GM12878 (cell line): ENCODE results near the gene SLC6A2. TPM values are rescaled to one million over a fixed set of nuclear protein-coding genes. Genes with fewer than 3 reads are reported as not detected.

ENCODE experiments used
- ATAC-seq: fragments of 200-7000 bp; cut with Tn5 transposase; 3 replicates; pipeline ENCODE4 v1.9.1; 2020; ENCODE audit warnings: mild to moderate bottlenecking, moderate library complexity
- BruUV-seq: library from RNA; stranded (reverse); fragments of 400-500 nt; replicated peaks from 2 replicates; lab custom pipeline; 2021; lab: Mats Ljungman, UMichigan
- CTCF ChIA-PET: fragments of 300-600 bp; sonication (Branson Sonifier 250); formaldehyde crosslinking; extraction: SDS; loops from one replicate; lab custom pipeline; 2021; ENCODE audit warnings: inconsistent platforms; lab: Yijun Ruan, JAX
- POLR2A ChIA-PET: fragments of 350-600 bp; formaldehyde crosslinking; extraction: SDS; loops from one replicate; lab custom pipeline; 2021; ENCODE audit warnings: inconsistent platforms; lab: Charles Lee
- RAD21 ChIA-PET: fragments of 300-600 bp; sonication (Branson Sonifier 250); formaldehyde crosslinking; loops from one replicate; lab custom pipeline; 2023; ENCODE audit warnings: antibody characterized with exemption; ENCODE audit not compliant: unreplicated experiment; lab: Charles Lee
- SMC1A ChIA-PET: fragments of 300-600 bp; sonication (Branson Sonifier 250); formaldehyde crosslinking; loops from one replicate; lab custom pipeline; 2023; ENCODE audit not compliant: unreplicated experiment, uncharacterized antibody; lab: Charles Lee
- DNase-seq: peaks from one replicate; pipeline ENCODE4 v3.0.0-alpha.2; 2011; ENCODE audit warnings: low read depth, low spot score
- FAIRE-seq: peaks from 3 replicates; lab custom pipeline; 2011; peaks lifted over from hg19 to GRCh38; lab: Jason Lieb, UNC
- H2AFZ ChIP-seq: 2 replicates; pipeline ENCODE4 v1.6.0; 2011; ENCODE audit warnings: low read depth, low read length, control low read depth; ENCODE audit not compliant: control insufficient read depth
- H3K27ac ChIP-seq: 2 replicates; pipeline ENCODE4 v1.5.1; 2011; ENCODE audit warnings: control low read depth; ENCODE audit not compliant: control insufficient read depth, insufficient read depth
- H3K27me3 ChIP-seq, 2 experiments: replicated peaks in 1 of 2; 2 replicates each; pipeline versions ENCODE4 v1.6.0 to v1.6.1; 2011; ENCODE audit warnings: low read length in 1 of 2; ENCODE audit not compliant: control insufficient read depth in 2 of 2, insufficient read depth in 2 of 2
- H3K36me3 ChIP-seq, 2 experiments: 2 replicates each; pipeline ENCODE4 v1.5.1; 2011; ENCODE audit warnings: low read length in 1 of 2; ENCODE audit not compliant: control insufficient read depth in 2 of 2, insufficient read depth in 2 of 2
- H3K4me1 ChIP-seq: 2 replicates; pipeline ENCODE4 v1.6.1; 2011; ENCODE audit warnings: mild to moderate bottlenecking, low read length, moderate library complexity, mixed read lengths; ENCODE audit not compliant: control insufficient read depth, insufficient read depth
- H3K4me2 ChIP-seq: 2 replicates; pipeline ENCODE4 v1.6.0; 2011; ENCODE audit warnings: control low read depth; ENCODE audit not compliant: control insufficient read depth, insufficient read depth
- H3K4me3 ChIP-seq: fragments of 200-600 bp; sonication (generic); 2 replicates; pipeline ENCODE4 v1.5.1; 2016
- H3K79me2 ChIP-seq: 2 replicates; pipeline ENCODE4 v1.6.0; 2011; ENCODE audit warnings: low read length; ENCODE audit not compliant: control insufficient read depth, insufficient read depth
- H3K9ac ChIP-seq: 2 replicates; pipeline ENCODE4 v1.8.0; 2011; ENCODE audit warnings: low read length, control low read depth, mixed read lengths; ENCODE audit not compliant: control insufficient read depth, insufficient read depth
- H3K9me3 ChIP-seq: replicated peaks from 3 replicates; pipeline ENCODE4 v1.5.1; 2011; ENCODE audit warnings: mild to moderate bottlenecking, low read length; ENCODE audit not compliant: control insufficient read depth, insufficient read depth
- H4K20me1 ChIP-seq: 2 replicates; pipeline ENCODE4 v1.6.0; 2011; ENCODE audit not compliant: control insufficient read depth, insufficient read depth
- BRCA1 ChIP-seq: IDR thresholded peaks from 2 replicates; pipeline ENCODE4 v1.6.1; 2011; ENCODE audit warnings: low read depth, low read length, improper control_type of control experiment
- CBX5 ChIP-seq: sonication (generic); IDR thresholded peaks from 2 replicates; pipeline ENCODE4 v1.6.1; 2016; ENCODE audit warnings: low read depth, moderate library complexity, mild to moderate bottlenecking, inconsistent platforms
- ESRRA ChIP-seq: IDR thresholded peaks from 2 replicates; pipeline ENCODE4 v1.6.1; 2012; ENCODE audit warnings: mild to moderate bottlenecking, low read length, improper control_type of control experiment
- HDGF ChIP-seq: fragments of 450-650 bp; IDR thresholded peaks from 2 replicates; pipeline ENCODE4 v1.6.1; 2016; ENCODE audit warnings: antibody characterized with exemption
- IKZF2 ChIP-seq, 2 experiments: fragments of 450-650 bp; IDR thresholded peaks; 2 replicates each; pipeline ENCODE4 v1.6.1; 2017; ENCODE audit warnings: mild to moderate bottlenecking in 2 of 2, moderate library complexity in 2 of 2
- JUND ChIP-seq: IDR thresholded peaks from 2 replicates; pipeline ENCODE4 v1.6.1; 2012; ENCODE audit warnings: low read depth, mild to moderate bottlenecking, low read length, improper control_type of control experiment, moderate library complexity
- MXI1 ChIP-seq: fragments of 150-350 bp; IDR thresholded peaks from 2 replicates; pipeline ENCODE4 v1.6.1; 2011; ENCODE audit warnings: low read depth, mild to moderate bottlenecking, inconsistent platforms, low read length, improper control_type of control experiment
- MYC ChIP-seq: IDR thresholded peaks from 2 replicates; pipeline ENCODE4 v1.6.1; 2011; ENCODE audit warnings: mild to moderate bottlenecking, low read length, moderate library complexity, inconsistent platforms; ENCODE audit not compliant: insufficient read depth, insufficient replicate concordance, insufficient read length, severe bottlenecking
- NBN ChIP-seq: fragments of 450-650 bp; IDR thresholded peaks from 2 replicates; pipeline ENCODE4 v1.6.1; 2016
- NFIC ChIP-seq: IDR thresholded peaks from 2 replicates; pipeline ENCODE4 v1.6.1; 2012; ENCODE audit warnings: low read depth, mild to moderate bottlenecking, inconsistent platforms, low read length, moderate library complexity
- NFYA ChIP-seq: IDR thresholded peaks from 2 replicates; pipeline ENCODE4 v1.6.1; 2011; ENCODE audit warnings: low read depth, mild to moderate bottlenecking, low read length, improper control_type of control experiment, borderline replicate concordance
- PAX5 ChIP-seq: IDR thresholded peaks from 2 replicates; pipeline ENCODE4 v1.6.1; 2011; ENCODE audit warnings: low read depth, low read length, borderline replicate concordance
- POLR2A ChIP-seq: IDR thresholded peaks from 2 replicates; pipeline ENCODE4 v1.6.1; 2011; ENCODE audit warnings: low read depth, mild to moderate bottlenecking, low read length
- POLR2AphosphoS2 ChIP-seq: IDR thresholded peaks from 2 replicates; pipeline ENCODE4 v1.6.1; 2011; ENCODE audit warnings: low read depth, mild to moderate bottlenecking, low read length, improper control_type of control experiment, moderate library complexity
- RELA ChIP-seq: fragments of 450-650 bp; IDR thresholded peaks from 2 replicates; pipeline ENCODE4 v1.8.0; 2014; ENCODE audit warnings: borderline replicate concordance; ENCODE audit not compliant: partially characterized antibody
- STAT3 ChIP-seq: IDR thresholded peaks from 2 replicates; pipeline ENCODE4 v1.6.1; 2011; ENCODE audit warnings: low read depth, low read length, improper control_type of control experiment
- TBL1XR1 ChIP-seq: IDR thresholded peaks from 2 replicates; pipeline ENCODE4 v1.6.1; 2012; ENCODE audit warnings: low read depth, low read length, improper control_type of control experiment
- ZNF217 ChIP-seq: fragments of 450-650 bp; IDR thresholded peaks from 2 replicates; pipeline ENCODE4 v1.6.1; 2017; ENCODE audit warnings: antibody characterized with exemption, mild to moderate bottlenecking
- ZNF384 ChIP-seq: IDR thresholded peaks from 2 replicates; pipeline ENCODE4 v1.6.1; 2012; ENCODE audit warnings: low read depth, mild to moderate bottlenecking, low read length, improper control_type of control experiment, borderline replicate concordance
- ZSCAN29 ChIP-seq: fragments of 450-650 bp; IDR thresholded peaks from 2 replicates; pipeline ENCODE4 v1.6.1; 2017; ENCODE audit warnings: mild to moderate bottlenecking, moderate library complexity
- WGBS: methylation state at CpG from one replicate; pipeline ENCODE4 v1.1.6; 2016; ENCODE audit warnings: low lambda C conversion rate; ENCODE audit not compliant: insufficient replicate concordance, insufficient coverage; ENCODE audit errors: missing lambda C conversion rate; 5-methylcytosine and 5-hydroxymethylcytosine counted together
- in situ Hi-C: fragments of 300-500 bp; cut with MboI; formaldehyde crosslinking; loops from 9 replicates; pipeline ENCODE4 v1.14.3; 2018; ENCODE audit warnings: mixed read lengths
- intact Hi-C: fragments of 100-400 bp; cut with micrococcal nuclease; formaldehyde crosslinking; loops from one replicate; pipeline ENCODE4 v1.14.2; 2022; ENCODE audit not compliant: unreplicated experiment
- polyA plus RNA-seq, 11 experiments: library from polyadenylated mRNA; depleted of rRNA in 4 of 11; unstranded in 6 of 11; stranded (reverse) in 5 of 11; fragments of >200 nt; fragmentation: Nextera tagmentation in 4 of 11; fragmentation: Illumina TruSeq in 1 of 11; extraction: Ambion mirVana in 4 of 11; extraction: Trizol in 1 of 11; gene quantifications; 1 replicate in 1 of 11; 2 replicates in 10 of 11; pipeline versions ENCODE4 v1.2.1 to v1.2.3, GENCODE V29; 2011 to 2016; ENCODE audit warnings: inconsistent platforms in 2 of 11, missing spikeins in 2 of 11, low read depth in 1 of 11
- total RNA-seq, 4 experiments: library from RNA; depleted of rRNA in 3 of 4; stranded (reverse); fragments of >200 nt in 3 of 4; fragmentation: Illumina TruSeq in 1 of 4; extraction: Trizol in 1 of 4; gene quantifications; 2 replicates each; pipeline versions ENCODE4 v1.2.1 to v1.2.3, GENCODE V29; 2013 to 2021
- TF ChIP-seq, protein P1 (sequence below): fragments of 450-650 bp; IDR thresholded peaks from 2 replicates; pipeline ENCODE4 v1.6.1; 2016; ENCODE audit warnings: mild to moderate bottlenecking
- TF ChIP-seq, protein P2 (sequence below): IDR thresholded peaks from 2 replicates; pipeline ENCODE4 v1.6.1; 2011; ENCODE audit warnings: borderline replicate concordance, low read depth, mild to moderate bottlenecking, moderate library complexity, mixed read lengths, low read length; ENCODE audit not compliant: insufficient read depth; ENCODE audit errors: extremely low read length
- TF ChIP-seq, protein P3 (sequence below): fragments of 450-650 bp; IDR thresholded peaks from 2 replicates; pipeline ENCODE4 v1.6.1; 2017; ENCODE audit warnings: borderline replicate concordance

Gene SLC6A2
- total and polyA plus RNA-seq, 10 of the 15 experiments (the other 5 are each of a cell fraction or from before 2014, with no cell fraction given): not detected

GRCh38 chr16:55685973-55686372 lies 30.2 kb downstream of the SLC6A2 start (continued):
- TF ChIP-seq ZNF217 (no peak), STAT3 (no peak), POLR2AphosphoS2 (no peak), NFYA (no peak), TBL1XR1 (no peak)
- TF ChIP-seq, protein P1, sequence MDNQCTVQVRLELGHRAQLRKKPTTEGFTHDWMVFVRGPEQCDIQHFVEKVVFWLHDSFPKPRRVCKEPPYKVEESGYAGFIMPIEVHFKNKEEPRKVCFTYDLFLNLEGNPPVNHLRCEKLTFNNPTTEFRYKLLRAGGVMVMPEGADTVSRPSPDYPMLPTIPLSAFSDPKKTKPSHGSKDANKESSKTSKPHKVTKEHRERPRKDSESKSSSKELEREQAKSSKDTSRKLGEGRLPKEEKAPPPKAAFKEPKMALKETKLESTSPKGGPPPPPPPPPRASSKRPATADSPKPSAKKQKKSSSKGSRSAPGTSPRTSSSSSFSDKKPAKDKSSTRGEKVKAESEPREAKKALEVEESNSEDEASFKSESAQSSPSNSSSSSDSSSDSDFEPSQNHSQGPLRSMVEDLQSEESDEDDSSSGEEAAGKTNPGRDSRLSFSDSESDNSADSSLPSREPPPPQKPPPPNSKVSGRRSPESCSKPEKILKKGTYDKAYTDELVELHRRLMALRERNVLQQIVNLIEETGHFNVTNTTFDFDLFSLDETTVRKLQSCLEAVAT: no peak
- TF ChIP-seq, all 136 proteins: peak for 0

DNA sequence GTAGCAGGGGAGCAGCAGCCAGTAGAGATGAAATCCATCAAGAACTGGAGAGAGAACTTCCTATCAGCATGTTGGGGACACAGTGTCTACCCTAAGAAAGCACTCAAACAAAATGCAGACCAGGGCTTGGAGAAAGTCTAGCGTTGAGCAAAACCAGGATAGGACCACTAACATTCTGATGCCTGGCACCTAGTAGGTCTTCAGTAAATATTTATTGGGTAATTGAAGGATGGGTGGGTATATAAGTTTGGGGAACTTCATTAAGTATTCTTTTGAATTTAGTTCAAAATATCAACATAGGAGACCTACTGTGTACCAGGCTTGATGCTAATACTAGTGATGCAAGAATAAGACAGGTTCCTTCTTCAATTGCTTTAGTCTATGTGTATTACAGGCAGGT lies 30.9 kb downstream of the SLC6A2 start:
- CTCF ChIA-PET: no interaction called here
- WGBS: 0% methylated on average over 1 of the region's 1 CpG
- BruUV-seq: no TSS peak

More for the DNA sequence above, 30.9 kb downstream of the SLC6A2 start:
- Histone ChIP-seq H3K9ac (no peak overlapping the region), H3K4me3 (no peak overlapping the region), H3K79me2 (no peaks in the 10 kb centered on the region), H3K36me3 (no peaks in the 10 kb centered on the region), H2AFZ (no peak overlapping the region), H3K4me2 (no peak overlapping the region), H4K20me1 (no peaks in the 10 kb centered on the region), H3K9me3 (no peaks in the 10 kb centered on the region), H3K27me3 (no peaks in the 10 kb centered on the region), H3K4me1 (no peaks in the 10 kb centered on the region), H3K27ac (no peak overlapping the region)
- DNase-seq (no peak), ATAC-seq (no peak), FAIRE-seq (no peak)
- TF ChIP-seq PAX5 (no peak), CBX5 (no peak), RELA (no peak), IKZF2 (IDR thresholded peaks at IDR 0.05) (no peak), HDGF (no peak), POLR2A (no peak), ZNF384 (no peak), MXI1 (no peak), ZSCAN29 (no peak), STAT3 (no peak), MYC (no peak), NBN (no peak), NFIC (no peak), BRCA1 (no peak), ESRRA (no peak), JUND (no peak)
- TF ChIP-seq, protein P2, sequence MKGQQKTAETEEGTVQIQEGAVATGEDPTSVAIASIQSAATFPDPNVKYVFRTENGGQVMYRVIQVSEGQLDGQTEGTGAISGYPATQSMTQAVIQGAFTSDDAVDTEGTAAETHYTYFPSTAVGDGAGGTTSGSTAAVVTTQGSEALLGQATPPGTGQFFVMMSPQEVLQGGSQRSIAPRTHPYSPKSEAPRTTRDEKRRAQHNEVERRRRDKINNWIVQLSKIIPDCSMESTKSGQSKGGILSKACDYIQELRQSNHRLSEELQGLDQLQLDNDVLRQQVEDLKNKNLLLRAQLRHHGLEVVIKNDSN: no peak
- TF ChIP-seq, protein P3, sequence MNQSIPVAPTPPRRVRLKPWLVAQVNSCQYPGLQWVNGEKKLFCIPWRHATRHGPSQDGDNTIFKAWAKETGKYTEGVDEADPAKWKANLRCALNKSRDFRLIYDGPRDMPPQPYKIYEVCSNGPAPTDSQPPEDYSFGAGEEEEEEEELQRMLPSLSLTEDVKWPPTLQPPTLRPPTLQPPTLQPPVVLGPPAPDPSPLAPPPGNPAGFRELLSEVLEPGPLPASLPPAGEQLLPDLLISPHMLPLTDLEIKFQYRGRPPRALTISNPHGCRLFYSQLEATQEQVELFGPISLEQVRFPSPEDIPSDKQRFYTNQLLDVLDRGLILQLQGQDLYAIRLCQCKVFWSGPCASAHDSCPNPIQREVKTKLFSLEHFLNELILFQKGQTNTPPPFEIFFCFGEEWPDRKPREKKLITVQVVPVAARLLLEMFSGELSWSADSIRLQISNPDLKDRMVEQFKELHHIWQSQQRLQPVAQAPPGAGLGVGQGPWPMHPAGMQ: no peak
- SMC1A ChIA-PET: no interaction called here
- intact Hi-C loops (no loop called here), in situ Hi-C loops (no loop called here)
- POLR2A ChIA-PET: no interaction called here
- RAD21 ChIA-PET: no interaction called here
